ENCODE data around the gene UBE3C.
A peak's percentile ranks its signal among the peaks of the same experiment; 100 is the strongest.
"Not testable (repeated sequence)": the region's sequence is repeated elsewhere in the genome, so short reads cannot be mapped to it uniquely, and the experiment has no call there.

The UBE3C gene

DNA sequence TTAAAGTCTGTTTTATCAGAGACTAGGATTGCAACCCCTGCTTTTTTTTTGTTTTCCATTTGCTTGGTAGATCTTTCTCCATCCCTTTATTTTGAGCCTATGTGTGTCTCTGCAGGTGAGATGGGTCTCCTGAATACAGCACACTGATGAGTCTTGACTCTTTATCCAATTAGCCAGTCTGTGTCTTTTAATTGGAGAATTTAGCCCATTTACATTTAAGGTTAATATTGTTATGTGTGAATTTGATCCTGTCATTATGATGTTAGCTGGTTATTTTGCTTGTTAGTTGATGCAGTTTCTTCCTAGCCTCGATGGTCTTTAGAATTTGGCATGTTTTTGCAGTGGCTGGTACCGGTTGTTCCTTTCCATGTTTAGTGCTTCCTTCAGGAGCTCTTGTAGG is 35.1 kb upstream of the UBE3C start:
- not testable (repeated sequence) for H2BK5ac ChIP-seq (ENCODE audit: low read length); H2AFZ ChIP-seq (ENCODE audit: low read length); H3K4me2 ChIP-seq (ENCODE audit: insufficient read depth, low read length, poor library complexity, severe bottlenecking); H2BK12ac ChIP-seq (ENCODE audit: low read length); H3K4ac ChIP-seq (ENCODE audit: low read length); H2BK15ac ChIP-seq (ENCODE audit: low read length); H2AK5ac ChIP-seq (ENCODE audit: low read depth, low read length); H3K18ac ChIP-seq (ENCODE audit: low read length); H3K9me3 ChIP-seq (replicated peaks in 1 of 2; ENCODE audit: control insufficient read depth in 2 of 2, insufficient read depth in 1 of 2, low read depth in 1 of 2, low read length in 2 of 2); H3K36me3 ChIP-seq (replicated peaks in 1 of 2; ENCODE audit: control insufficient read depth in 2 of 2, insufficient read depth in 2 of 2, low read length in 2 of 2); H2BK120ac ChIP-seq (ENCODE audit: low read depth, low read length); H3K79me1 ChIP-seq (ENCODE audit: low read depth, low read length); DNase-seq (ENCODE audit: low spot score); H3K4me3 ChIP-seq (ENCODE audit: low read length in 2 of 2); H3K27ac ChIP-seq (replicated peaks; ENCODE audit: low read length); H3K4me1 ChIP-seq (ENCODE audit: control insufficient read depth in 2 of 2, insufficient read depth in 1 of 2, low read depth in 1 of 2, low read length in 2 of 2); H3K14ac ChIP-seq (ENCODE audit: low read length); H4K8ac ChIP-seq (ENCODE audit: low read depth, low read length); H3K27me3 ChIP-seq (ENCODE audit: control insufficient read depth in 3 of 3, insufficient read depth in 3 of 3, low read depth in 1 of 3, low read length in 3 of 3); H3K9ac ChIP-seq (ENCODE audit: low read depth, low read length, poor library complexity); H4K91ac ChIP-seq (ENCODE audit: low read depth, low read length, poor library complexity); H3K23ac ChIP-seq (ENCODE audit: low read depth, low read length, poor library complexity)
- no CpG with 5 or more reads among the region's 2 CpGs for WGBS, 2 donors (ENCODE audit: extremely low coverage in 2 of 2, insufficient read length in 2 of 2, insufficient replicate concordance in 1 of 2)

GRCh38 chr7:157111311-157111710 is 27.4 kb upstream of the UBE3C start:
- Histone ChIP-seq H3K14ac (ENCODE audit: low read length) (no peak overlapping the region), H3K18ac (ENCODE audit: low read length) (no peak overlapping the region), H2BK120ac (ENCODE audit: low read depth, low read length) (no peak overlapping the region), H3K27me3 (ENCODE audit: control insufficient read depth in 3 of 3, insufficient read depth in 3 of 3, low read depth in 1 of 3, low read length in 3 of 3) (peaks cover 0 to 3% (median 0%) of the 10 kb centered on the region in 3 experiments), H2AK5ac (ENCODE audit: low read depth, low read length) (no peak overlapping the region), H4K91ac (ENCODE audit: low read depth, low read length, poor library complexity) (no peak overlapping the region), H2BK15ac (ENCODE audit: low read length) (no peak overlapping the region), H3K4me3 (ENCODE audit: low read length in 2 of 2) (no peak overlapping the region), H3K4me2 (ENCODE audit: insufficient read depth, low read length, poor library complexity, severe bottlenecking) (no peak overlapping the region), H2BK5ac (ENCODE audit: low read length) (no peak overlapping the region), H3K4me1 (ENCODE audit: control insufficient read depth in 2 of 2, insufficient read depth in 1 of 2, low read depth in 1 of 2, low read length in 2 of 2) (no peaks in the 10 kb centered on the region), H2AFZ (ENCODE audit: low read length) (no peak overlapping the region), H3K27ac (replicated peaks; ENCODE audit: low read length) (no peak overlapping the region), H3K23ac (ENCODE audit: low read depth, low read length, poor library complexity) (no peak overlapping the region), H3K9ac (ENCODE audit: low read depth, low read length, poor library complexity) (no peak overlapping the region), H3K9me3 (replicated peaks in 1 of 2; ENCODE audit: control insufficient read depth in 2 of 2, insufficient read depth in 1 of 2, low read depth in 1 of 2, low read length in 2 of 2) (peaks cover 5 to 9% of the 10 kb centered on the region in 2 donors), H2BK12ac (ENCODE audit: low read length) (no peak overlapping the region), H4K8ac (ENCODE audit: low read depth, low read length) (no peak overlapping the region), H3K79me1 (ENCODE audit: low read depth, low read length) (no peaks in the 10 kb centered on the region), H3K4ac (ENCODE audit: low read length) (no peak overlapping the region), H3K36me3 (replicated peaks in 1 of 2; ENCODE audit: control insufficient read depth in 2 of 2, insufficient read depth in 2 of 2, low read length in 2 of 2) (no peaks in the 10 kb centered on the region)
- no CpG with 5 or more reads among the region's 9 CpGs for WGBS, 2 donors (ENCODE audit: extremely low coverage in 2 of 2, insufficient read length in 2 of 2, insufficient replicate concordance in 1 of 2)
- no peak for DNase-seq (ENCODE audit: low spot score)

- no peak overlapping the region for H3K27ac ChIP-seq (replicated peaks; ENCODE audit: low read length)
- H3K4ac ChIP-seq (ENCODE audit: low read length), result no peak overlapping the region
- H3K4me3 ChIP-seq (ENCODE audit: low read length in 2 of 2), result no peak overlapping the region
- no peaks in the 10 kb centered on the region for H3K79me1 ChIP-seq (ENCODE audit: low read depth, low read length)
- no peak overlapping the region for H4K91ac ChIP-seq (ENCODE audit: low read depth, low read length, poor library complexity)
- no peaks in the 10 kb centered on the region for H3K36me3 ChIP-seq (replicated peaks in 1 of 2; ENCODE audit: control insufficient read depth in 2 of 2, insufficient read depth in 2 of 2, low read length in 2 of 2)
- H3K14ac ChIP-seq (ENCODE audit: low read length), result no peak overlapping the region
- WGBS, 2 donors (ENCODE audit: extremely low coverage in 2 of 2, insufficient read length in 2 of 2, insufficient replicate concordance in 1 of 2), result no CpG with 5 or more reads among the region's 8 CpGs
- H3K18ac ChIP-seq (ENCODE audit: low read length), result peak overlapping the region; percentile 41
- DNase-seq (ENCODE audit: low spot score), result no peak
- peaks cover 0 to 3% (median 0%) of the 10 kb centered on the region in 3 experiments for H3K27me3 ChIP-seq (ENCODE audit: control insufficient read depth in 3 of 3, insufficient read depth in 3 of 3, low read depth in 1 of 3, low read length in 3 of 3)
- no peaks in the 10 kb centered on the region for H3K4me1 ChIP-seq (ENCODE audit: control insufficient read depth in 2 of 2, insufficient read depth in 1 of 2, low read depth in 1 of 2, low read length in 2 of 2)
- no peak overlapping the region for H2BK120ac ChIP-seq (ENCODE audit: low read depth, low read length)
- no peak overlapping the region for H2BK15ac ChIP-seq (ENCODE audit: low read length)
- H4K8ac ChIP-seq (ENCODE audit: low read depth, low read length), result no peak overlapping the region
- no peak overlapping the region for H2AK5ac ChIP-seq (ENCODE audit: low read depth, low read length)
- H2AFZ ChIP-seq (ENCODE audit: low read length), result no peak overlapping the region
- no peak overlapping the region for H2BK12ac ChIP-seq (ENCODE audit: low read length)
- H3K4me2 ChIP-seq (ENCODE audit: insufficient read depth, low read length, poor library complexity, severe bottlenecking), result no peak overlapping the region
- no peak overlapping the region for H3K23ac ChIP-seq (ENCODE audit: low read depth, low read length, poor library complexity)
- peaks cover 7% of the 10 kb centered on the region in 2 donors for H3K9me3 ChIP-seq (replicated peaks in 1 of 2; ENCODE audit: control insufficient read depth in 2 of 2, insufficient read depth in 1 of 2, low read depth in 1 of 2, low read length in 2 of 2)
- no peak overlapping the region for H2BK5ac ChIP-seq (ENCODE audit: low read length)
- H3K9ac ChIP-seq (ENCODE audit: low read depth, low read length, poor library complexity), result no peak overlapping the region
These were observed 26.0 kb upstream of the UBE3C start for GRCh38 chr7:157112706-157113105.

DNA sequence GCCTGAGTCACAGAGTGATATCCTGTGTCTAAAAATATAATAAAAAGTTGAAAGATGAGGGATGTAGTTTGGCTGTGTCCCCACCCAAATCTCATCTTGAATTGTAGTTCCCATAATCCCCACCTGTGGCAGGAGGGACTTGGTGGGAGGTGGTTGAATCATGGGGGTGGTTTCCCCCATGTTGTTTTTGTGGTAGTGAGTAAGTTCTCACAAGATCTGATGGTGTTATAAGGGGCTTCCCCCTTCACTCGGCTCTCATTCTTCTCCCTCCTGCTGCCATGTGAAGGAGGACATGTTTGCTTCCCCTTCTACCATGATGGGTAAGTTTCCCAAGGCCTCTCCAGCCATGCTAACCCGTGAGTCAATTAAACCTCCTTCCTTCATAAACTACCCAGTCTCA is 25.1 kb upstream of the UBE3C start:
- no CpG with 5 or more reads among the region's 2 CpGs for WGBS, 2 donors (ENCODE audit: extremely low coverage in 2 of 2, insufficient read length in 2 of 2, insufficient replicate concordance in 1 of 2)
- Histone ChIP-seq H3K4me2 (ENCODE audit: insufficient read depth, low read length, poor library complexity, severe bottlenecking) (no peak overlapping the region), H4K91ac (ENCODE audit: low read depth, low read length, poor library complexity) (no peak overlapping the region), H3K4ac (ENCODE audit: low read length) (no peak overlapping the region), H2BK120ac (ENCODE audit: low read depth, low read length) (no peak overlapping the region), H4K8ac (ENCODE audit: low read depth, low read length) (no peak overlapping the region), H2BK5ac (ENCODE audit: low read length) (no peak overlapping the region), H3K9me3 (replicated peaks in 1 of 2; ENCODE audit: control insufficient read depth in 2 of 2, insufficient read depth in 1 of 2, low read depth in 1 of 2, low read length in 2 of 2) (peaks cover 6 to 9% of the 10 kb centered on the region in 2 donors), H3K79me1 (ENCODE audit: low read depth, low read length) (no peaks in the 10 kb centered on the region), H3K27me3 (ENCODE audit: control insufficient read depth in 3 of 3, insufficient read depth in 3 of 3, low read depth in 1 of 3, low read length in 3 of 3) (peaks cover 0 to 3% (median 0%) of the 10 kb centered on the region in 3 experiments), H3K23ac (ENCODE audit: low read depth, low read length, poor library complexity) (no peak overlapping the region), H2BK15ac (ENCODE audit: low read length) (no peak overlapping the region), H3K9ac (ENCODE audit: low read depth, low read length, poor library complexity) (peak overlapping the region; percentile 7), H2AFZ (ENCODE audit: low read length) (no peak overlapping the region), H2BK12ac (ENCODE audit: low read length) (no peak overlapping the region), H2AK5ac (ENCODE audit: low read depth, low read length) (no peak overlapping the region), H3K18ac (ENCODE audit: low read length) (no peak overlapping the region), H3K14ac (ENCODE audit: low read length) (no peak overlapping the region), H3K36me3 (replicated peaks in 1 of 2; ENCODE audit: control insufficient read depth in 2 of 2, insufficient read depth in 2 of 2, low read length in 2 of 2) (no peaks in the 10 kb centered on the region), H3K4me1 (ENCODE audit: control insufficient read depth in 2 of 2, insufficient read depth in 1 of 2, low read depth in 1 of 2, low read length in 2 of 2) (no peaks in the 10 kb centered on the region), H3K27ac (replicated peaks; ENCODE audit: low read length) (no peak overlapping the region), H3K4me3 (ENCODE audit: low read length in 2 of 2) (no peak overlapping the region)
- no peak for DNase-seq (ENCODE audit: low spot score)
